Transverse colon (tissue), 4 donors: ENCODE data around the gene EPHA4.

ENCODE experiments used
- EP300 ChIP-seq: sonication (generic); formaldehyde crosslinking; IDR thresholded peaks from one replicate; pipeline ENCODE4 v1.6.1; 2017; ENCODE audit warnings: antibody characterized with exemption, low read depth
- POLR2A ChIP-seq: fragments of 450-650 bp; IDR thresholded peaks from one replicate; pipeline ENCODE4 v1.6.1; 2016; ENCODE audit warnings: antibody characterized with exemption, mild to moderate bottlenecking, moderate library complexity
- POLR2AphosphoS5 ChIP-seq, 3 donors: sonication (generic); formaldehyde crosslinking; IDR thresholded peaks; one replicate each; pipeline ENCODE4 v1.6.1; 2016; ENCODE audit warnings: antibody characterized with exemption in 3 of 3
- TF ChIP-seq, protein P1 (sequence below), 5 experiments: fragments of 200-600 bp in 3 of 5; fragments of 450-650 bp in 2 of 5; sonication (generic) in 3 of 5; IDR thresholded peaks; 1 replicate in 2 of 5; 2 replicates in 3 of 5; pipeline ENCODE4 v1.5.1; 2016 to 2017; ENCODE audit warnings: antibody characterized with exemption in 5 of 5, inconsistent platforms in 3 of 5, mild to moderate bottlenecking in 2 of 5, moderate library complexity in 1 of 5

DNA sequence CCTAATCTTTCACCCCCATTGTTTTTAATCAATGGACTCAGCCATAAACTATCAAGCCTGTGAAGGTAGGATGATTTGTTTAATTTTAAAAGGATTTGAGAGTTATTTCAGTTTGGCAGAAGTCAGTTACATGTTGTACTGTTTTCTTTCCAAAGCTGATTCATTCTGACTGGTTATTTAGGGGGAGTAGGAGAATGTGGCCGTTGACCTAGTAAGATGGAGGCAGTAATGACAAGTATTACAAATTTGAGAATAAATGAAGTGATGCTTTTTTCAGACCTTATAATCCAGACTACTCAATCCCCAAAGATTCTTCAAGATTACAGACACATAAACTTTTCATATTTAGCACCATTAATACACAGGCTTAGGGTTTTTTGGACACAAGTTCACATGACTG is 4.3 kb downstream of the EPHA4 start:
- TF ChIP-seq, protein P1, sequence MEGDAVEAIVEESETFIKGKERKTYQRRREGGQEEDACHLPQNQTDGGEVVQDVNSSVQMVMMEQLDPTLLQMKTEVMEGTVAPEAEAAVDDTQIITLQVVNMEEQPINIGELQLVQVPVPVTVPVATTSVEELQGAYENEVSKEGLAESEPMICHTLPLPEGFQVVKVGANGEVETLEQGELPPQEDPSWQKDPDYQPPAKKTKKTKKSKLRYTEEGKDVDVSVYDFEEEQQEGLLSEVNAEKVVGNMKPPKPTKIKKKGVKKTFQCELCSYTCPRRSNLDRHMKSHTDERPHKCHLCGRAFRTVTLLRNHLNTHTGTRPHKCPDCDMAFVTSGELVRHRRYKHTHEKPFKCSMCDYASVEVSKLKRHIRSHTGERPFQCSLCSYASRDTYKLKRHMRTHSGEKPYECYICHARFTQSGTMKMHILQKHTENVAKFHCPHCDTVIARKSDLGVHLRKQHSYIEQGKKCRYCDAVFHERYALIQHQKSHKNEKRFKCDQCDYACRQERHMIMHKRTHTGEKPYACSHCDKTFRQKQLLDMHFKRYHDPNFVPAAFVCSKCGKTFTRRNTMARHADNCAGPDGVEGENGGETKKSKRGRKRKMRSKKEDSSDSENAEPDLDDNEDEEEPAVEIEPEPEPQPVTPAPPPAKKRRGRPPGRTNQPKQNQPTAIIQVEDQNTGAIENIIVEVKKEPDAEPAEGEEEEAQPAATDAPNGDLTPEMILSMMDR (IDR thresholded peaks at IDR 0.05) = no peak
- TF ChIP-seq POLR2A = no peak
- TF ChIP-seq EP300 = no peak
- TF ChIP-seq POLR2AphosphoS5 (IDR thresholded peaks at IDR 0.05) = no peak
